NCI-H526 (cell line): ENCODE measurements around the gene CD9.
"Not testable (repeated sequence)": the region's sequence is repeated elsewhere in the genome, so short reads cannot be mapped to it uniquely, and the experiment has no call there.

Source experiments
- DNase-seq, 2 experiments: peaks; one replicate each; lab custom pipeline; 2025; lab: John Stamatoyannopoulos, UW

The CD9 gene

DNA sequence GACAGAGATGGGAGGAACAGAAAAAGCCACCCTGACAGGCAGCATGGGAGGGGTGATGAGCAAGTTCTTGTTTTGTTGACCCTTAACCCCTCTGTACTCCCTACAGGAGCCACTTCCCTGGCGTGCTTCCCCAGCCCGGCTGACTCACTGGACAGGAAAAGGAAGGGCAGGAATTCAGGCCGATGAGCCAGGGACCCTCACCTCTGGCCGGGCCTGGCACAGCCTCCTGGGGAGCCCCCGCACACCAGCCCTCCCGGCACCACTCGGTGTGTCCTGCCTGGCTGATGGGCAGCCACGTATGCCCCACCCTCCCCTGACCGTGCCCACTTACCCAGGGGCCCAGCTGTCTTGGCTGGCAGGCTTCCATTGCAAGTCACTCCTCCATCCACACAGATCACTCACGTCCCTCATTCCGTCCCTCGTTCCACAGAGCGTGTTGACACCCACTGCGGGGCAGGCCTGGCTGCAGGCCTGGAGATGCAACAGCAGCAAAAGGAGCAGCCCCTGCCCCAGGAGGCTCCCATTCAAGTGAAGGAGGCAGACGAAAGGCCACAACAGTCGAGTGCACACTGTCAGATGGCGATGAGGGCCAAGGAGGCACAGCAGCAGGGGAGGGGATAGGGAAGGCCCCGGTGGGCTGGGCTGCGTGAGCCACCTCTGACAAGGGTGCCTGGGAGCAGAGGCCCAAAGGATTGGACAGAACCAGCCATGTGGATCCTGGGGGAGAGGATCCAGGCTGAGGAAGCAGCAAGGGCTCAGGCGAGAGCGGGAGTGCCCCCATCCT, 19.7 kb upstream of the CD9 start:
- DNase-seq = no peak

GRCh38 chr12:6181166-6181565, 19.0 kb upstream of the CD9 start:
- no peak for DNase-seq

DNA sequence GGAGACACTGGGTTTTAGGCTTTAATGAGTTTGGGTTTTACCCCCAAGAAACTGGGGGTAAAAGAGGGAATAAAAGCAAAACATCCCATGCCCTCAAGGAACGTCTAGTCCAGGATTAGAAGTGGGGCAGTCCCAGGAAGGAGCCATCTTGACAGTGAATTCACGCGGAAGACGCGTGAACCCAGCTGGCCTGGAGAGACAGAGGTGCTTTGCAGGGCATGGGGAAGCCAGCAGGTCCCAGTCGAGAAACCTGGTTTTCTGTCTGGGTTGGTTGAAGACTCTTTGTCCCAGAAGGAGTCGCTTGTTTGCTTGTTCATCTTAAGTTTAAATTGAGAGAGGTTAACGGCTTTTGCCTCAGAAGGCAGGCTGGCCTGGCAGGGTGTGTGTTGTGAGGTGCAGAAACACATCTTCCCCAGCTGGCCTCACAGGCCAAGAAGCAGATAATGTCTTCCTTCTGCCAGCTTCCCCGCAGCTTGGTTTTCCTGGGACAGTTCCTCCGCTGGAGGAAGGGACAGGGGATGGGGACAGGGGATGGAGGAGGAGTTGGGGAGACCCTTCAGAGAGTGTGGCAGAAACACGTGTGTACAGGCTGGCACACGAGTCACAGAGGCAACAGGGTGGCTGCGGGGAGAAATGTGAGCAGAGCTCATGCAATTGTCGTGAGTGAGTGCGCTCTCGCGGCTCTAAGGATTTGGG, 18.5 kb upstream of the CD9 start:
- no peak for DNase-seq

- DNase-seq = peak in 1 of 2 experiments; percentile 27
Observed at GRCh38 chr12:6182279-6182898, 17.8 kb upstream of the CD9 start.

- no peak for DNase-seq
Observed at GRCh38 chr12:6183689-6184428, 16.3 kb upstream of the CD9 start.

- peak; percentile 57 to 80 for DNase-seq
Observed at GRCh38 chr12:6185961-6186827, 14.0 kb upstream of the CD9 start.

DNA sequence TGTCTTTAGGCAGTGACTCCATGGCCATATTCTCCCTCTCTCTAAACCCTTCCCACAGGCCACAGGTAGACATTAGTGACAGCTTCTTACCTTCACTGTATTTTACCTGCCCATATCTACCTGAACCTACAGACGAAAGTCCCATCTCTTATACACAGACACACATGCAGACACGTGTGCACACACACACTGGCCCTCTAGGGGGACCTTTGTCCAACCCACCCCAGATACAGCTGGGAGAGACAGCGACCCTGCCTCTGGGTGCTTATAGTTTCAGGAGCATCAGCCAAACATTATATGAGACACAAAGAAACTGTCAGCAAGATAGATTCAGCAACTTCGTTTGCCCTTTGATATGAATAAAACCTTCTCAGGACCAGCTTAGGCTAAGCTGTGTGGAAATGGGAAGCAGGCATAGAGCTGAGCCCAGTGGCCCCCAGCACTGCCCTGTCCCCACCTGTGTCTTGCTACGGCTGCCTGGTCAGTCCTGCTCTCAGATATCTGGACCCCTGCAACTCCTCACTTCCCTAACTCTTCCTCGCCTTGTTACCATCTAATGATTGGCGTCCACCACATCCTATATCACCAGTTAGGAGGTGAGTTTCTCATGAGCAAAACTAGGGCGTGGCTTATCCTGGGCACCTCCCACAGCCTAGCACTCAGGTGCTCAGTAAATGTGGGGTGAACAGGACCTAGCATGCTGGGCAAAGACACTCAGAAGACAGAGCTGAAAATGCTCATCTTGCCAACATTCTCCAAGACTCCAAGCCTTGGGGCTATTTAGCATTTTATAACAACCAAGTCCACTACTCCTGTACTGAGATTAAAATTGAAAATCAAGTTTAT, 12.0 kb upstream of the CD9 start:
- DNase-seq = no peak

DNA sequence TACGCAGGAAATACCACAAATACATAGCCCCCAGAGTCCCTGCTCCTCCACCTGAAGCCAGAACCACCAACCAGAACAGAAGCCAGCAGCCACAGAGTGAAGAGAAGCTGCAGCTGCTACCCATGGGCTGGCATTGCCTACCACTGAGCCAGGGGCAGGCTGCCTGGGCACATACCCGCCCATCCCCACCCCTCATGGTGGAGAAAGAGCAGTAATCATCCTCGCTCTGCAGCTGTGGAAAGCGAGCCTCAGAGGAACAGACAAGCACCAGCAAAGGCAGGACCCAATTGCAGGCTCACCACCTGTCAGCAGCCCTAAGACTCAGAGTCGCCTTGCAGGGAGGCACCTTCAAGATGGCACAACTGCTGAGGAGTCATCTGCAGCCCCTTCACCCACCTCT, 11.2 kb upstream of the CD9 start:
- DNase-seq = no peak

GRCh38 chr12:6189952-6190598, 10.1 kb upstream of the CD9 start:
- DNase-seq = not testable (repeated sequence)

GRCh38 chr12:6190767-6191530, 9.3 kb upstream of the CD9 start:
- DNase-seq = not testable (repeated sequence)

GRCh38 chr12:6192604-6193380, 7.4 kb upstream of the CD9 start:
- no peak for DNase-seq

GRCh38 chr12:6193853-6194815, 6.1 kb upstream of the CD9 start:
- DNase-seq = peak in 1 of 2 experiments; percentile 23

- DNase-seq = peak; percentile 71 to 92
Observed at GRCh38 chr12:6195665-6196535, 4.3 kb upstream of the CD9 start.

DNA sequence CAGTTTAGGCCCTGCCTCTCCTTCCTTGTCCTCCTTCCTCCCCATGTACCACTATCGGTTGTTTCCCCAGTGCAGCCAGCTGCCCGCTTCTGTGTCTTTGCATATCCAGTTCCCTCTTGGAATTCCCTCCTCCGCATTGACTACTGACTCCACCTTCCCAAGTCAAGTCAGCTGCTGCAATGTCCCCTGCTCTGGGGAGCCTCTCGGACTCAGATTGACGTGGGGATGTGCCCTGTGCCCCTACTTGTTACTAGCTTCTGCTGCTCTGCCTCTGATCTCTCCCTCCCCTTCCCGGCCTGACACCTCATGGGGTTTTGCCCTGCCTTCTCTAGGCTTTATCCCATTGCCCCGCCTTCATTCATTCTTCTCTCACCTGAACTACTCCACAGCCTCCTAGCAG, 2.1 kb upstream of the CD9 start:
- DNase-seq = peak in 1 of 2 experiments; percentile 71

GRCh38 chr12:6198556-6198955, 1.6 kb upstream of the CD9 start:
- DNase-seq = no peak

DNA sequence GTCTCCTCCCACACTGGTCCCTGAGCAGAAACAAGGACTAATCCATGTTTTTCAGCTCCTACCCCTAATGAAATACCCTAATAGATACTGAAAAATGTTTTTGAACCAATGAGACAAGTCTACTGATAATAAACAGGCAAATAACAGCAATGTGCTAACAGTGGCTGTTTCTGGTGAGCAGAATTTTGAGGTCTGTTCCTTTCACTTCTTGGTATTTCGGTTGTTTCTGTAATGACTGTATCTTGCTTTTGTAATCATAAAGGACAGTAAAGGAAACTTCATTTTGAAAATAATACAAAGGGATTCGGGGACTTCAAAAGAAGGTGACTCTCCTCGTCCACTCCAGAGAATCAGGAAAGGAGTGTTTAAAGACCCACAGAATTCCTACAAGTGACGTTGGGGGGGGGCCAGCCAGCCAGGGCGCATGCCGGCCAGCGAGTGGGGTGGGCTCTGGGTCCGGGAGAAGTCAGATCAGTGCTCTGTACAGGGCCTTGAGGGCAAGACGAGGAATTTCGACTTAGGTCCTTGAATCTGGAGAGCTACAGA, 1.1 kb upstream of the CD9 start:
- no peak for DNase-seq
